Mesodermal cell (in vitro differentiated cells): ENCODE measurements around the gene TBC1D25.

ENCODE experiments used
- H3K27ac ChIP-seq: 2 replicates; pipeline ENCODE4 v1.7.0; 2013; ENCODE audit warnings: mild to moderate bottlenecking, low read depth, low read length, moderate library complexity; ENCODE audit not compliant: severe bottlenecking
- H3K36me3 ChIP-seq: 2 replicates; pipeline ENCODE4 v1.7.1; 2013; ENCODE audit warnings: mild to moderate bottlenecking, low read length, moderate library complexity; ENCODE audit not compliant: control insufficient read depth, insufficient read depth
- H3K4me1 ChIP-seq: one replicate; pipeline ENCODE4 v1.7.1; 2013; ENCODE audit warnings: mild to moderate bottlenecking, low read length; ENCODE audit not compliant: insufficient read depth, control insufficient read depth, poor library complexity, severe bottlenecking
- H3K4me3 ChIP-seq: 2 replicates; pipeline ENCODE4 v1.7.0; 2013; ENCODE audit warnings: low read length, control low read depth, mild to moderate bottlenecking; ENCODE audit not compliant: insufficient read depth, poor library complexity, severe bottlenecking; ENCODE audit errors: extremely low read depth
- H3K9me3 ChIP-seq: 2 replicates; pipeline ENCODE4 v1.7.1; 2013; ENCODE audit warnings: mild to moderate bottlenecking, low read length, moderate library complexity; ENCODE audit not compliant: control insufficient read depth
- WGBS, 2 experiments: methylation state at CpG; one replicate each; pipeline ENCODE4 v1.1.5; 2013; ENCODE audit warnings: missing lambda C conversion rate in 2 of 2; ENCODE audit not compliant: insufficient coverage in 2 of 2; 5-methylcytosine and 5-hydroxymethylcytosine counted together

The TBC1D25 gene

GRCh38 chrX:48600226-48600625, 60.7 kb downstream of the TBC1D25 start:
- Histone ChIP-seq H3K36me3 (peaks cover 33% of the 10 kb centered on the region), H3K9me3 (no peaks in the 10 kb centered on the region), H3K4me1 (no peaks in the 10 kb centered on the region), H3K27ac (no peak overlapping the region), H3K4me3 (no peak overlapping the region)
- WGBS, 2 experiments = 90 to 100% methylated on average over 7 to 14 of the region's 19 CpGs

DNA sequence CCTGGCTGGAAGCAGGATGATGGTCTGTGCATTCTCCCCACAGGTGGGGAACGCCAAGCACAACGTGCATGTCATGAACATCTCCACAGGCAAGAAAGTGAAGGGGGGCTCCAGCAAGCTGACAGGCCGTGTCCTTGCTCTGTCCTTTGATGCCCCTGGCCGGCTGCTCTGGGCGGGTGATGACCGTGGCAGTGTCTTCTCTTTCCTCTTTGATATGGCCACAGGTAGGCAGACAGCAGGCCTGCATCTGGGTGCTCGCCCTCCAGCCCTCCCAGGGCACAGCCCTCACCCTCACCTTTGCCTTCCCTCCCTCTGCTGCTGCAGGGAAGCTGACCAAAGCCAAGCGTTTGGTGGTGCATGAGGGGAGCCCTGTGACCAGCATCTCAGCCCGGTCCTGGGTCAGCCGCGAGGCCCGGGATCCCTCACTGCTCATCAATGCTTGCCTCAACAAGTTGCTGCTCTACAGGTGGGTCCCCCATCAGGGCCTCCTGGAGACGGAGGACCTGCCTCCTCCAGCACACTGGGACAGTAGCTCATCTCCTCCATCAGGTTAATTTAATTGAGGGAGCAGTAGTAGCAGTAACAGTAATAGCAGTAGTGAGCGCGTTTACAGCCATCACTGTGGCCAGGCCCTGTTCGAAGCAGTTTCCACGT, 62.4 kb downstream of the TBC1D25 start:
- H3K4me1 ChIP-seq = no peaks in the 10 kb centered on the region
- WGBS, 2 experiments = 88 to 93% methylated on average over 3 of the region's 17 CpGs
- no peaks in the 10 kb centered on the region for H3K9me3 ChIP-seq
- H3K4me3 ChIP-seq = no peak overlapping the region
- H3K27ac ChIP-seq = no peak overlapping the region
- peaks cover 33% of the 10 kb centered on the region for H3K36me3 ChIP-seq

DNA sequence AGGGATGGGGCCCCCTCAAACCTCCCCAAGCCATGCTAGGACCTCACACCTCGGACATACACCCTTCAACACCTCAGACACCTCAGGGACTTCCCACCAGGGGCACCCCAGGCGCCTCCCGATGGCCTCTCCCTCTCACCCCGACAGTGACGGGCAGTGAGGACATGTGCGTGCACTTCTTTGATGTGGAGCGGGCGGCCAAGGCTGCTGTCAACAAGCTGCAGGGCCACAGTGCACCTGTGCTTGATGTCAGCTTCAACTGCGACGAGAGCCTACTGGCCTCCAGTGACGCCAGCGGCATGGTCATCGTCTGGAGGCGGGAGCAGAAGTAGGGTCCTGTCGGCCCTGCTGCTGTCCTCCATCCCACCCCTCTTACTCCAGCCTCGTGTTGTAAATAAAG, 65.2 kb downstream of the TBC1D25 start:
- no peak overlapping the region for H3K27ac ChIP-seq
- H3K36me3 ChIP-seq = peaks cover 23% of the 10 kb centered on the region
- H3K4me1 ChIP-seq = no peaks in the 10 kb centered on the region
- WGBS, 2 experiments = 96% methylated on average over 5 to 15 of the region's 16 CpGs
- H3K4me3 ChIP-seq = no peak overlapping the region
- no peaks in the 10 kb centered on the region for H3K9me3 ChIP-seq

GRCh38 chrX:48606091-48606490, 66.6 kb downstream of the TBC1D25 start:
- Histone ChIP-seq H3K4me3 (no peak overlapping the region), H3K36me3 (peaks cover 19% of the 10 kb centered on the region), H3K4me1 (no peaks in the 10 kb centered on the region), H3K27ac (no peak overlapping the region), H3K9me3 (no peaks in the 10 kb centered on the region)
- WGBS, 2 experiments = no CpG with 5 or more reads among the region's 6 CpGs

DNA sequence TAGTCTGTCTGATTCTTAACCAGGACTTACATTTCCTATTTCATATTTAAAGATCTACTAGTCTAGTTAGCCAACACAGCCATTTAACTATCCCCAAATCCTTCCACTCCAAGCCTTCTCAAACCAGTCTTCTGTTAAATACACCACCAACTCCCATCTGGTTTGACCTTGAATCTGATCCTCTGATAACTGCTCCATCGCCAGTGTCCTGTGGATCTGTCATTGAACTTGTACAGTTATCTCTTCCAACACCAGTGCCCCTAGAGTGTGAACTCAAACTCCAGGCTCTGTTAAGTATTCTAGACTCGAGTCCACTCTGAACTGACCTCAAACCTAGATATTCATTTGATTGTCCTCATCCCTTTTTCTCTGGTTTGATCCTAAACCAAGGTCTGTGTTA, 72.2 kb downstream of the TBC1D25 start:
- Histone ChIP-seq H3K4me1 (peaks cover 2% of the 10 kb centered on the region), H3K9me3 (no peaks in the 10 kb centered on the region), H3K27ac (no peak overlapping the region), H3K36me3 (no peaks in the 10 kb centered on the region), H3K4me3 (no peak overlapping the region)
- WGBS, 2 experiments = 100% methylated on average over 2 of the region's 2 CpGs; no CpG with 5 or more reads in 1 of the 2 experiments
